BJ (cell line): ENCODE results near the gene ACER1. TPM values are rescaled to one million over a fixed set of nuclear protein-coding genes. Genes with fewer than 3 reads are reported as not detected.
"Not testable (repeated sequence)": the region's sequence is repeated elsewhere in the genome, so short reads cannot be mapped to it uniquely, and the experiment has no call there.

Source experiments
- CTCF ChIA-PET: fragments of 350-600 bp; formaldehyde crosslinking; extraction: SDS; loops from one replicate; lab custom pipeline; 2021; ENCODE audit warnings: antibody characterized with exemption, inconsistent platforms; lab: Yijun Ruan, JAX
- POLR2A ChIA-PET: fragments of 300-600 bp; sonication (Branson Sonifier 250); formaldehyde crosslinking; extraction: SDS; loops from one replicate; lab custom pipeline; 2021; ENCODE audit warnings: antibody characterized with exemption; lab: Charles Lee
- DNase-seq: peaks from one replicate; pipeline ENCODE4 v3.0.0-alpha.2; 2011; ENCODE audit warnings: low read depth
- H3K27me3 ChIP-seq: 2 replicates; pipeline ENCODE4 v1.6.0; 2011; ENCODE audit warnings: low read length; ENCODE audit not compliant: control insufficient read depth, insufficient read depth
- H3K36me3 ChIP-seq: 2 replicates; pipeline ENCODE4 v1.5.1; 2011; ENCODE audit warnings: low read length; ENCODE audit not compliant: control insufficient read depth, insufficient read depth
- H3K4me3 ChIP-seq: 2 replicates; pipeline ENCODE4 v1.5.1; 2011; ENCODE audit warnings: low read depth, mild to moderate bottlenecking, control low read depth, low read length
- polyA plus RNA-seq: library from polyadenylated mRNA; depleted of rRNA; stranded (reverse); fragments of >200 nt; gene quantifications from 2 replicates; pipeline ENCODE4 v1.2.3, GENCODE V29; 2011
- TF ChIP-seq, protein P1 (sequence below): IDR thresholded peaks from 2 replicates; pipeline ENCODE4 v1.5.1; 2011; ENCODE audit warnings: low read depth, mild to moderate bottlenecking, control low read depth, inconsistent platforms, low read length, moderate library complexity; ENCODE audit not compliant: insufficient read depth

Gene ACER1
- polyA plus RNA-seq, 1 experiment, result 0.10 TPM

DNA sequence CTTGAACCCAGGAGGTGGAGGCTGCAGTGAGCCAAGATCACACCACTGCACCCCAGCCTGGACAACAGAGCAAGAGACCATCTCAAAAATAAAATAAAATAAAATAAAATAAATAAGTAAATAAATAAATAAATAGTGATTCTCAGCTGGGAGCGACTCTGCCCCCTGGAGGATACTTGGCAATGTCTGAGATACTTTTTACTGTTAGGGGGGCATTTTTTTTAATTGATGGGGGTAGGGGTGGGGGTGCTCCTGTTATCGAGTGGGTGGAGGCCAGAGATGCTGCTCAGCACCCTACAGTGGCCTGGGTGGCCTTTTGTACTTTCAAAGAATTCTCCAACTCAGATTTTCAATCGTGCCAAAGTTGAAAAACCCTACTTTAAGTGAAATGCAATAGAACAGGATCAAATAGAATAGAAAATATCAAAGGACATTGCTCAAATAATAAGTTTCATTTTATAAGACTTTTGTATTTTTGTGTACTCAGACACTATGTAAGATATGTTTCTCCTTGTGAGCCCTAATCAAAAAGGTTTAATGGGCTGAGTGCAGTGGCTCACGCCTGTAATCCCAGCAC lies 20.8 kb upstream of the ACER1 start:
- H3K4me3 ChIP-seq, result no peak overlapping the region
- no peak for DNase-seq
- ChIA-PET CTCF (interaction anchor here (0.6 to 3.0 kb wide), 11 partner anchors 10 to 366 kb away, joined by 3 to 17 read pairs (median 3); no protein-coding TSS in a partner anchor), POLR2A (no interaction called here)
- no peaks in the 10 kb centered on the region for H3K27me3 ChIP-seq
- H3K36me3 ChIP-seq, result no peaks in the 10 kb centered on the region
- TF ChIP-seq, protein P1, sequence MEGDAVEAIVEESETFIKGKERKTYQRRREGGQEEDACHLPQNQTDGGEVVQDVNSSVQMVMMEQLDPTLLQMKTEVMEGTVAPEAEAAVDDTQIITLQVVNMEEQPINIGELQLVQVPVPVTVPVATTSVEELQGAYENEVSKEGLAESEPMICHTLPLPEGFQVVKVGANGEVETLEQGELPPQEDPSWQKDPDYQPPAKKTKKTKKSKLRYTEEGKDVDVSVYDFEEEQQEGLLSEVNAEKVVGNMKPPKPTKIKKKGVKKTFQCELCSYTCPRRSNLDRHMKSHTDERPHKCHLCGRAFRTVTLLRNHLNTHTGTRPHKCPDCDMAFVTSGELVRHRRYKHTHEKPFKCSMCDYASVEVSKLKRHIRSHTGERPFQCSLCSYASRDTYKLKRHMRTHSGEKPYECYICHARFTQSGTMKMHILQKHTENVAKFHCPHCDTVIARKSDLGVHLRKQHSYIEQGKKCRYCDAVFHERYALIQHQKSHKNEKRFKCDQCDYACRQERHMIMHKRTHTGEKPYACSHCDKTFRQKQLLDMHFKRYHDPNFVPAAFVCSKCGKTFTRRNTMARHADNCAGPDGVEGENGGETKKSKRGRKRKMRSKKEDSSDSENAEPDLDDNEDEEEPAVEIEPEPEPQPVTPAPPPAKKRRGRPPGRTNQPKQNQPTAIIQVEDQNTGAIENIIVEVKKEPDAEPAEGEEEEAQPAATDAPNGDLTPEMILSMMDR, result peak; percentile 63

- POLR2A ChIA-PET, result no interaction called here
- TF ChIP-seq, protein P1, result no peak
- H3K36me3 ChIP-seq, result no peaks in the 10 kb centered on the region
- H3K27me3 ChIP-seq, result no peaks in the 10 kb centered on the region
- no peak overlapping the region for H3K4me3 ChIP-seq
- CTCF ChIA-PET, result interaction anchor here (1.2 to 3.0 kb wide), 3 partner anchors 8 to 134 kb away, joined by 4 to 17 read pairs (median 5); no protein-coding TSS in a partner anchor
- DNase-seq, result no peak
These were observed 19.2 kb upstream of the ACER1 start for GRCh38 chr19:6352381-6353165.

GRCh38 chr19:6350688-6351087 lies 17.3 kb upstream of the ACER1 start:
- CTCF ChIA-PET, result interaction anchor here (1.1 kb wide), 1 partner anchor 9 kb away, joined by 3 read pairs; no protein-coding TSS in a partner anchor
- Histone ChIP-seq H3K27me3 (no peaks in the 10 kb centered on the region), H3K36me3 (no peaks in the 10 kb centered on the region), H3K4me3 (no peak overlapping the region)
- TF ChIP-seq, protein P1, result no peak
- no peak for DNase-seq
- POLR2A ChIA-PET, result no interaction called here

DNA sequence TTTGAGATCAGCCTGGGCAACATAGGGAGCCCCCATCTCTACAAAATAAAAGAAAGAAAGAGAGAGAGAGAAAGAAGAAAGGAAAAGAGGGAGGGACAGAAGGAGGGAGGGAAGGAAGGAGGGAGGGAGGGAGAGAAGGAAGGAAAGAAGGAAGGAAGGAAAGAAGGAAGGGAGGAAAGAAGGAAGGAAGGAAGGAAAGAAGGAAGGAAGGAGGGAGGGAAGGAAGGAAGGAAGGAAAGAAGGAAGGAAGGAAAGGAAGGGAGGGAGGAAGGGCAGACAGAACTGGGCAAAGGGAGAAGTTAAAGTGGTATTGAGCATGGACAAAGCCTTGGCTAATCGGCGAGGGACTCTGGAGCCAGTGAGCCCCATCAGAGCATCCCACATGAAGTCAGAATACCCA lies 15.9 kb upstream of the ACER1 start:
- H3K27me3 ChIP-seq, CTCF ChIA-PET, DNase-seq, H3K36me3 ChIP-seq, H3K4me3 ChIP-seq: not testable (repeated sequence)
- POLR2A ChIA-PET, result interaction anchor here (0.6 kb wide), 1 partner anchor 309 kb away, joined by 3 read pairs; no protein-coding TSS in a partner anchor

DNA sequence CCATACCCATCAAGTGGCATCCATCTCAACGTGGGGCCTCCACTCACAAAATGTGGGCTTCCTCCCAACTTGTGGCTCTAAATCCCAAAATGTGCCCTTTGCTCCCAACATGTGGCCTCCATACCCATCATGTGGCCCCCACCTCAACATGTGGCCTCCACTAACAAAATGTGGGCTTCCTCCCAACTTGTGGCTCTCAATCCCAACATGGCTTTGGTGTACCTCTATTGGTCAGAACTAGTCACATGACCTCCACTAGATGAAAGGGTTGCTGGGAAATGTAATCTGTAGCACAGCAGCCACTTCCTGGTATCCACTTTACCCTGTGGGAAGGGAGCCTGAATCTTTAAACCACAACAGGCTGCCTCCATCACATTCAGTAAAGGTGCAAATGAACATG lies 10.1 kb upstream of the ACER1 start:
- no peaks in the 10 kb centered on the region for H3K36me3 ChIP-seq
- CTCF ChIA-PET, result interaction anchor here (1.3 kb wide), 1 partner anchor 11 kb away, joined by 4 read pairs; no protein-coding TSS in a partner anchor
- POLR2A ChIA-PET, result no interaction called here
- TF ChIP-seq, protein P1, result no peak
- no peak overlapping the region for H3K4me3 ChIP-seq
- no peaks in the 10 kb centered on the region for H3K27me3 ChIP-seq
- no peak for DNase-seq
